Thyroid gland (tissue), 4 donors: ENCODE data around the gene COL23A1.

Experiments used
- POLR2A ChIP-seq, 2 donors: fragments of 450-650 bp; IDR thresholded peaks; one replicate each; pipeline ENCODE4 v1.6.1; 2017; ENCODE audit warnings: antibody characterized with exemption in 2 of 2, mild to moderate bottlenecking in 2 of 2, moderate library complexity in 1 of 2
- TF ChIP-seq, protein P1 (sequence below), 6 experiments: fragments of 200-600 bp in 3 of 6; fragments of 450-650 bp in 3 of 6; sonication (generic) in 3 of 6; IDR thresholded peaks; one replicate each; pipeline ENCODE4 v1.5.1; 2016 to 2019; ENCODE audit warnings: antibody characterized with exemption in 6 of 6, mild to moderate bottlenecking in 2 of 6, inconsistent platforms in 1 of 6, moderate library complexity in 1 of 6

DNA sequence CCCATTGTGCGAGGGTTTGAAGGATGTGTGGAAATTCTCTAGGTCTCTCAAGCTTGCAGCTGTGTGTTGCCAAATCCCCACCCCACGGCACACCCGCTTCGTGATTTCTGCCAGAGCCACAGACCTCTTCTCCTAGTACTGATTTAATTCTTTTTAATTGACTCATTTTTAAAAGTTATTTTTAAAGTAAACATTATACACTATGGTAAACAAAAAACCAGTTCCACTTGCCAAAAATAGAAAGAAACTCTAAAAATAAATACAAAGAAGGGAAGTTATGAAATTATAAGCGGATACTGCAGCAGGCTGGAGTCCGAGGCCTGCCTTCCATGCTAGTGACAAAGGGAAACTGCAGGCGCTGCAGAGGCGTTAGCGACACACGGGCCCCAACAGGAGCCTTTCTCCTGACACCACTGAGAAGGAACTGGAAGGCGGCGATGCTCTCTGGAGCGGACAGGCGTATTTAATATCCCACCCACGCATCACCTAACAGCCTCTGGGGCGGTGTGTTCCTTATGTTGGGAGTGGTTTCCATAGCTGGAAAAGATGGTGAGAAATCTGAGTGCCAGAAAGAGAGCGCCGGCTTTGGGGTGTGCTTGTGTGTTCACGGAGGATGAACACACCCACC is 122.5 kb downstream of the COL23A1 start:
- TF ChIP-seq, protein P1, sequence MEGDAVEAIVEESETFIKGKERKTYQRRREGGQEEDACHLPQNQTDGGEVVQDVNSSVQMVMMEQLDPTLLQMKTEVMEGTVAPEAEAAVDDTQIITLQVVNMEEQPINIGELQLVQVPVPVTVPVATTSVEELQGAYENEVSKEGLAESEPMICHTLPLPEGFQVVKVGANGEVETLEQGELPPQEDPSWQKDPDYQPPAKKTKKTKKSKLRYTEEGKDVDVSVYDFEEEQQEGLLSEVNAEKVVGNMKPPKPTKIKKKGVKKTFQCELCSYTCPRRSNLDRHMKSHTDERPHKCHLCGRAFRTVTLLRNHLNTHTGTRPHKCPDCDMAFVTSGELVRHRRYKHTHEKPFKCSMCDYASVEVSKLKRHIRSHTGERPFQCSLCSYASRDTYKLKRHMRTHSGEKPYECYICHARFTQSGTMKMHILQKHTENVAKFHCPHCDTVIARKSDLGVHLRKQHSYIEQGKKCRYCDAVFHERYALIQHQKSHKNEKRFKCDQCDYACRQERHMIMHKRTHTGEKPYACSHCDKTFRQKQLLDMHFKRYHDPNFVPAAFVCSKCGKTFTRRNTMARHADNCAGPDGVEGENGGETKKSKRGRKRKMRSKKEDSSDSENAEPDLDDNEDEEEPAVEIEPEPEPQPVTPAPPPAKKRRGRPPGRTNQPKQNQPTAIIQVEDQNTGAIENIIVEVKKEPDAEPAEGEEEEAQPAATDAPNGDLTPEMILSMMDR (IDR thresholded peaks at IDR 0.05), result no peak
- TF ChIP-seq POLR2A (IDR thresholded peaks at IDR 0.05), result no peak
